Fibroblast of upper back skin (primary cell): Measurements from ENCODE around the gene POGZ.

Source experiments
- DNase-seq: peaks from one replicate; pipeline ENCODE4 v3.0.0-alpha.2; 2013

The POGZ gene, protein sequence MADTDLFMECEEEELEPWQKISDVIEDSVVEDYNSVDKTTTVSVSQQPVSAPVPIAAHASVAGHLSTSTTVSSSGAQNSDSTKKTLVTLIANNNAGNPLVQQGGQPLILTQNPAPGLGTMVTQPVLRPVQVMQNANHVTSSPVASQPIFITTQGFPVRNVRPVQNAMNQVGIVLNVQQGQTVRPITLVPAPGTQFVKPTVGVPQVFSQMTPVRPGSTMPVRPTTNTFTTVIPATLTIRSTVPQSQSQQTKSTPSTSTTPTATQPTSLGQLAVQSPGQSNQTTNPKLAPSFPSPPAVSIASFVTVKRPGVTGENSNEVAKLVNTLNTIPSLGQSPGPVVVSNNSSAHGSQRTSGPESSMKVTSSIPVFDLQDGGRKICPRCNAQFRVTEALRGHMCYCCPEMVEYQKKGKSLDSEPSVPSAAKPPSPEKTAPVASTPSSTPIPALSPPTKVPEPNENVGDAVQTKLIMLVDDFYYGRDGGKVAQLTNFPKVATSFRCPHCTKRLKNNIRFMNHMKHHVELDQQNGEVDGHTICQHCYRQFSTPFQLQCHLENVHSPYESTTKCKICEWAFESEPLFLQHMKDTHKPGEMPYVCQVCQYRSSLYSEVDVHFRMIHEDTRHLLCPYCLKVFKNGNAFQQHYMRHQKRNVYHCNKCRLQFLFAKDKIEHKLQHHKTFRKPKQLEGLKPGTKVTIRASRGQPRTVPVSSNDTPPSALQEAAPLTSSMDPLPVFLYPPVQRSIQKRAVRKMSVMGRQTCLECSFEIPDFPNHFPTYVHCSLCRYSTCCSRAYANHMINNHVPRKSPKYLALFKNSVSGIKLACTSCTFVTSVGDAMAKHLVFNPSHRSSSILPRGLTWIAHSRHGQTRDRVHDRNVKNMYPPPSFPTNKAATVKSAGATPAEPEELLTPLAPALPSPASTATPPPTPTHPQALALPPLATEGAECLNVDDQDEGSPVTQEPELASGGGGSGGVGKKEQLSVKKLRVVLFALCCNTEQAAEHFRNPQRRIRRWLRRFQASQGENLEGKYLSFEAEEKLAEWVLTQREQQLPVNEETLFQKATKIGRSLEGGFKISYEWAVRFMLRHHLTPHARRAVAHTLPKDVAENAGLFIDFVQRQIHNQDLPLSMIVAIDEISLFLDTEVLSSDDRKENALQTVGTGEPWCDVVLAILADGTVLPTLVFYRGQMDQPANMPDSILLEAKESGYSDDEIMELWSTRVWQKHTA (N-terminal part only)

GRCh38 chr1:151459331-151460046, at the start of gene POGZ:
Gene POGZ, minus strand, starts transcription at chr1:151459494. Its CDS starts 17,290 bp downstream, at chr1:151442204.
- DNase-seq = peak; percentile 98

DNA sequence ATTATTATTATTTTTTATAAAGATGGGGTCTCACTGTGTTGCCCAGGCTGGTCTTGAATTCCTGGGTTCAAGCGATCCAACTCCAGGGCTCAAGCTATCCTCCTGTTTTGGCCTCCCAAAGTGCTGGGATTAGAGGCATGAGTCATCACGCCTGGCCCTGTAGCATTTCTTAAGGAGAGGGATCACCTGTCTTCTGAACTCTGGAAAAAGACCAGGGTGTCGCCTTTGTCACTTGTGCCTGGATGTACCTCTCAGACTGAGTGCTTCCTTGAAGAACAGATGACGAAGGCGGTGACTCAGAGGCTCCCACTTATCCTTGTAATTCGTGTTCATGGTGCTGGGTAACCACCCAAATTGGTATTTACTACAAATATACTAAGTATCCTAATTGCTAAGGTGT, 49.5 kb upstream of the POGZ start:
- no peak for DNase-seq

DNA sequence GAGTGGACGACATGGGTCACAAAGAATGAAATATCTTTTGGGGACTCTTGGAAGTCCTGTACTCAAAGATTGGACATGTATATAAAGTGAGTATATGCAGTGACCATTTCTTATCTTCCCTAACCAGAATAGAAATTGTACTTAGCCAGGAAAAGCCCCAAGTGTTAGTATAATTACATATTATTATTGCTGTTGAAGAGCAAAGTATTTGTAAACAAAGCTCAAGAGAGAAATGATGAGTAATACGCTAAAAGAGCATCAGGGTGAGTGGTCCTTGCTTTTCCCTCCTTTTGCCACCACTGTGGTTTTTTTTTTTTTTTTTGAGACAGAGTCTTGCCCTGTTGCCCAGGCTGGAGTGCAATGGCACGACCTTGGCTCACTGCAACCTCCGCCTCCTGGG, 45.5 kb upstream of the POGZ start:
- no peak for DNase-seq

DNA sequence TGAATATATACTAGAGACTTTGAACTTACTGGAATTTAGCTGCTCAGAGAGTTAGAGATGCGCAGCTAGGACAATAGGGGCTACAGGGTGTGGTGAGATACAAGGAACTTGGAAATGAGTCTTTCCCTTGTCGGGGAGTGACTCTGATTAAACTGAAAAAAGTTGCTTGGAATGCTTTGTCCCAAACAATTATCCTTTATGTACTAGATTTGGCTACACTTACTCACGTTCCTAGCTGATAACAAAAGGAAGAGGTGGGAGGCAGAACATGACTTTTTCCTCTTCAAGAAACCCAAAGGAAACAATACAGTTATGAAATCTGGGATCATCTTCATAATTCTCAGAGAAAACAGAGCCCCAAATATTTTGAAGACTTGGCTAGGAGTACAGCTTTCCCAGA, 45.0 kb upstream of the POGZ start:
- DNase-seq = no peak

- DNase-seq = no peak
These were observed 43.8 kb upstream of the POGZ start for GRCh38 chr1:151502859-151503780.

DNA sequence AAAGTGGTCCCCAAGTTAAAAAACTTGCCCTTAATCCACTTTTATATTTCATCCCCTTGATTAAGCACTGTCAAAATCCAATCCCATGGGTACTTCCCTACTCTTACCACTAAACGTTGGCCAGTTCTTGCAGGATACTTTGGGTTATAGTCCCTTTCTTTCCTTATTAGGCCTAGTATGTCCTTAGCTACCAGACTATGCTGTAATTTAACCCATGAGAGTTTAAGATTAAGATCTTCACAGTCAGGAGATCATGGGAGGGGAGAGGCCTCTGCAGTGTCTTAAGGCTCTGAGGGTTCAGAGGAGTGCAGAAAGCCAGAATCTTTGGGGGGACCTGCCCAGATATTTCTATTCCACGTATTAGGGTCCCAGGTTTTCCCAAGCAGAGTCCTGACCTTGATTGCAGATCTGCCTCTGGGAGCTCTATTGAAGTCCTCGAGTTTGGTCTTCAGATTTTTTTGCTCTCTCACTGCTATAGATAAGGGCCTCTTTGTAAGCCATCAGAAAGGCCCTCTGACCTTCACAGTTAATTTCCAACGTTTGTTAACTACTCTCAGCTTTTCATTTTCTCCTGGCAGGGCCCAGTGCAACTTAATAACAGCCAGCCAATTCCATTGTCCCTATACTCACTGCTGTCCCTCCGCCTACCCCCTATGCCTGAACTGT, 42.9 kb upstream of the POGZ start:
- no peak for DNase-seq

DNA sequence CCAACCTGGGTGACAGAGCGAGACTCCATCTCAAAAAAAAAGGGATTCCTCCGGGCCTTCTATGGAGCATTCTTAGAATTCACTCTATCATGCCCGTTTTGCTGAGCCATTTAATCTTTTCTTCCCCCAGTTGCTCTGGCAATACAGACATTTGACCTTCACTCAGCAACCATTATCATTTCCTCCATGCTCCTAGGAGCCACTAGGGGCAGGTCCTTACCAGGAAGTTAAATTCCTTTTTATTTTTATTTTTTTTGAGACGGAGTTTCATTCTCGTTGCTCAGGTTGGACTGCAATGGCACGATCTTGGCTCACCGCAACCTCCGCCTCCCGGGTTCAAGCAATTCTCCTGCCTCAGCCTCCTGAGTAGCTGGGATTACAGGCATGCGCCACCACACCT, 42.2 kb upstream of the POGZ start:
- DNase-seq = no peak

- no peak for DNase-seq
These were observed 40.6 kb upstream of the POGZ start for GRCh38 chr1:151499930-151500329.

DNA sequence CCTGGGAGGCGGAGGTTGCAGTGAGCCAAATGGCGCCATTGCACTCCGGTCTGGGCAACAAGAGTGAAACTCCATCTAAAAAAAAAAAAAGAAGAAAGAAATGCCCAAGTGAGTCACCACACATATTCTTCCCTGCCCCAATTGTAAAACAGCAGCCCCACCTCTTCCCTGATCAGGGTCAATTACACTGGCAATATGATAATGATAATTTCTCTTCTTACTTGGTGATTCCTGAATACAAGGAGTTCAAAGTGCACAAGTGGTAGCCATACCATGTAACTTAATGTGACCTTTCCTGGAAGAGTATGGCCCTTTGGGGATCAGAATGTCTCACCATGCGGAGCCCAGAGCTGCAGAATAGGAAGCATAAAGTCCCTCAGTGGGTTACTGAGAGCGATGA, 40.1 kb upstream of the POGZ start:
- DNase-seq = no peak

- DNase-seq = no peak
These were observed 36.0 kb upstream of the POGZ start for GRCh38 chr1:151495316-151495715.

DNA sequence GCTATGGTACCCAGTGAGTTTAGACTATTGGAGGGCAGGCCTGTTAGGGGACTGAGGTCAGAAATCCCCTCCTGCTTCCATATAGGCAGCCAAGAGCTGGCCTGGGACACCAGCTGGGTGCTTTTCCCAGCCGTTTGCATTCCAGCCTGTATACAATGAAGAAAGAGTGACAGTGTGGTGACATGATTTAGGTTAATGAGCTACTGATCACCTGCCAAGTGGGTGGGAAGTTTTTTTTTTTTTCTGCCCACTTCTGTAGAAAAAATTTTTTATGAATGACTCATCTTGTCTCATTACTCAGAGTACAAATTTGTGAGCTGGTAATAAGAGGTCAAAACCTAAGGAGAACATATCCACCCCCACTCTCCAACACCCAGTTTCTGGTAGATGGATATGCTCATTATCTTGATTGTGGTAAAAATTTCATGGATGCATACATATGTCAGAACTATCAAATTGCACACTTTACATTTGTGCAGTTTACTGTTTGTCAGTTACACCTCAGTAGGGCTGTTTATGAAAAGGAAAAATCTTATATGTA, 35.5 kb upstream of the POGZ start:
- peak; percentile 83 for DNase-seq

DNA sequence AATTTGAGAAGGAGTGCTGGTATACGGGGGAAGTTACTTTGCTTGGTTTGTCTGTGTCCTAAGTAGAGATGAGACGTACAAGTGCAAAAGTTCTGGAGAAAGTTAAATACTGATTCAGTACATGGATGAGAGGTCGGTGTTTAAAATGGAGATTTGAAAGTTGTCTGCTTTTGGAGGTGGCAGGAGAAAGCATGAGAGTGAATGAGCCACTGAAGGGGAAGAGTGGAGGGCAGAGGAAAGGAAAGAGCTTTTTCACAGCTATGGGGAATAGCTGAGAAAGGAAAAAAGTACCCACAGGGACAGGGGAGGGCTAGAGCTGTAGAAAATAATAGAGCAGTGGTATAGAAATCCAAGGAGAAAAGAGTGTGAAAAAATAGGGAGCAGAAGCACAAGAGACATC, 33.7 kb upstream of the POGZ start:
- no peak for DNase-seq

- no peak for DNase-seq
These were observed 32.8 kb upstream of the POGZ start for GRCh38 chr1:151492120-151492519.

- DNase-seq = no peak
These were observed 32.3 kb upstream of the POGZ start for GRCh38 chr1:151491641-151492040.

DNA sequence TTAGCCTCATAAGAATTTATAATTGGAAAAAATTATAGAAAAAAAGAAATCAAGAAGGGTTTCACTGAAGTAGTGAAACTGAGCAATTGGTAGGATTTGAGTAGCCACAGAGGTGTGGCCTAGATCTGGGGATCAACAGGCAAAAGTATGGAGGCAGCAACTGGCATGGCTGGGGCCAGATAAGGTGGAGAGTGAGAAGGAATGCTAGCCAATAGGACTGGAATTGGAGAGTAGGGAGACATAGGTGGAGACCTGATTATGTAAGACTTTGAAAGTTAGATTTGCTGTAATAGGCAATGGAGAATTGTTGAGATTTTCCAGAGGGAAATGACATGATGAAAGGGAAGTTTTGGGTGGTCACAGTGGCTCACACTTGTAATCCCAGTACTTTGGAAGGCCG, 27.3 kb upstream of the POGZ start:
- DNase-seq = no peak

DNA sequence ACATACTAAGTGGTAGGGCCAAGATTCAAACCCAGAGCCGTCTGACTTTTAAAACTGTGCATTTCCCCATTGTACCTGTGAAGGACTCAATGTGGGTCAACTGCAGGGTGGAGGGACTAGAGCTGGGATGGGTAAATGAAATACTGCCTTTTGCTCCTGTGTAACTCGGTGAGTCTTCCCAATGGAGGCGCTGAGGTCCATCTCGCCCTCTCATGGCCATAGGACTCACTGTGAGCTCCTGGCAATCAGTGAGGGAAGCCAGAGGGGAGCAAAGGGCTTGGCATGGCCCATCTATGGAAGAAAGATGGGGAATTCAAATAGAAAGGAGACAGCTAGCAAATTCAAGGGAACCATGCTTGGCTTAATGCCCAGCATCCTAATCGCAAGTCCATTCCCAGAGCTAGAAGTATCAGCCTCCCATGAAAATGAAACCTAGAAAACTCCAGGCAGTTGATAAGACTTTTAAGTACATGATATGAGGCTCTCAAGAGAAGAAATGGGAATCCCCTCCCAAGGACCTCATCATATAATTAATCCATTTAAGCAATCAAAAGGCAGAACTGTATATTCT, 26.5 kb upstream of the POGZ start:
- DNase-seq = no peak

- no peak for DNase-seq
These were observed 22.7 kb upstream of the POGZ start for GRCh38 chr1:151482017-151482416.

GRCh38 chr1:151479462-151479861, 20.2 kb upstream of the POGZ start:
- peak; percentile 13 for DNase-seq

DNA sequence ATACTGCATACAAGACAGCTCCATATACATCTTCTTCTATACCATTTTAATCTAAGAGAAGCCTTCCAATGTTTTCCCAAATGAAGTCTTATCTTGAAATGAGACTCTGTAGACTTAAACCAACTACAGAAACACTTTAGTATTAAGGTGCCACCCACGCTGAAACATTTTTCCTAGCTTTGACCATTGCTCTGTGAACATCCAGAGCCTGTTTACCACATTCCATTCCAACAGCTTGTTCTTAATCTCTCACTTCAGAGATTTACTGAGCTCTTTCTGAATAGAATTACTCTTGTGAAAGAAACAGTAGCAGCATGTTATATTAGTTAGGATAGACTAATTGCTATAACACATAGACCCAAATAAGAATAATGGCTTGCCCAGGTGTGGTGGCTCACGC, 19.6 kb upstream of the POGZ start:
- no peak for DNase-seq

GRCh38 chr1:151478140-151478812, 19.0 kb upstream of the POGZ start:
- DNase-seq = no peak
